Activated naive CD4-positive, alpha-beta T cell treated with Interleukin-2 at 50 U/mL for 16 hours (primary cell): ENCODE data around the gene PPP4R4.
"Not testable (repeated sequence)": the region's sequence is repeated elsewhere in the genome, so short reads cannot be mapped to it uniquely, and the experiment has no call there.

Experiments used
- DNase-seq: peaks from one replicate; pipeline ENCODE4 v3.0.0-alpha.2; 2020

PPP4R4 gene

GRCh38 chr14:94145902-94146527 lies 28.1 kb upstream of the PPP4R4 start:
- DNase-seq = no peak

DNA sequence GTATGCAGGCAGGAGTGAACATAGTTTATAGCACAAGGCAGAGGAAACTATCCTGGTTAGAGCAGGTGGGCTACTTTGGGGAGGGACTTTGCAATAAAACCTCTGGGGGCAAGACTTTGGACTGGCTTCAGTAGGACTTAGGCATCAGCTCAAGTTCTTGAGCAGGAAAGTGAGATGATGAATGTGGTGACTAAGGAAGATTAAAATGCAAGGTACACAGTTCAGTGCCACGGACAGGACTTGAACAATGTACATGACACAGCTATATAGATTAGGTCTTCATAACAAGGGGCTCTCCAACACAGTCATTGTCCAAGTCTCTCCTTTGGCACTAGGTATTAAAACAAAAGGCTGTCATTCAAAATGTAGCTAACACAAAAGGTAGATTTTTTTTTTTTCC lies 21.4 kb upstream of the PPP4R4 start:
- no peak for DNase-seq

DNA sequence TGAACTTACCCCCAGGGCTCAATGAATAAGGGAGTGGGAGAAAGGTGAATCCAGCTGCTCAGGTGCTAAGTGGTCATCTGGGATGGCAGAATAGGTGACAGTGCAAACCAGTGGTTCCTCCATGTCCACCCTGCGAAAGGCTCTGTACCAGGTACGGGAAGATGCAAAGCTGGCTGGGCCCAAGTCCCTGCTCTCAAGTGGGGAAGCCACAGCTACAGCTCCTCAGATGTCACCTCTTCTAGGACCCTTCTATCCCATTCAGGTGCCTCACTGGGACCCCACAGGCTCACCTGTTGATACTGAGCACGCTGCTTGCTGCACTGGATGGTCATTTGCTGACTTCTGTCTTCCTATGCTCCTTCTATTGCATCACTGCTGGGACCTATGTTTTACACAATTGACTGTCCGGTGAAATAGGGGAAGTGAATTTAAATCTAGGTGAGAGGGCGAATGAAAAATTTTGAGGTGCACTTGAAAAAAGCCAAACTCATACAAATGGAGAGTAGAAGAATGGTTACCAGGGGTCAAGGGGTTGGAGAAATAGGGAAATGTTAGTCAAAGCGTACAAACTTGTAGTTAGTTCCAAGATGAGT lies 20.3 kb upstream of the PPP4R4 start:
- DNase-seq = no peak

GRCh38 chr14:94156143-94156542 lies 18.0 kb upstream of the PPP4R4 start:
- not testable (repeated sequence) for DNase-seq

- no peak for DNase-seq
These were observed 16.9 kb upstream of the PPP4R4 start for GRCh38 chr14:94157197-94157596.

- peak; percentile 46 for DNase-seq
These were observed 15.8 kb upstream of the PPP4R4 start for GRCh38 chr14:94158239-94158883.

DNA sequence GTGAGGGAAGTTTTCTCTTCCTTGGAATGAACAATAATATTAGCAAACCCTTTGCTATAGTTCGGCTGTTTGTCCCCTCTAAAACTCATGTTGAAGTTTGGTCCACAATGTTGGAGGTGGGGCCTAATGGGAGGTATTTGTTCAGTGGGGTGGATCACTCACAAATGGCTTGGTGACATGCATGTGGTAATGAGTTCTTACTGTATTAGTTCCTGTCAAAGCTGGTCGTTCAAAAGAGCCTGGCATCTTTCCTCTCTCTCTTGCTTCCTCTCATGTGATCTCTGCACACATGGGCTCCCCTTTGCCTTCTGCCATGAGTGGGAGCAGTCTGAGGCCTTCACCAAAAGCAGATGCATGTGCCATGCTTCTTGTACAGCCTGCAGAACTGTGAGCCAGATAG lies 13.1 kb upstream of the PPP4R4 start:
- no peak for DNase-seq

DNA sequence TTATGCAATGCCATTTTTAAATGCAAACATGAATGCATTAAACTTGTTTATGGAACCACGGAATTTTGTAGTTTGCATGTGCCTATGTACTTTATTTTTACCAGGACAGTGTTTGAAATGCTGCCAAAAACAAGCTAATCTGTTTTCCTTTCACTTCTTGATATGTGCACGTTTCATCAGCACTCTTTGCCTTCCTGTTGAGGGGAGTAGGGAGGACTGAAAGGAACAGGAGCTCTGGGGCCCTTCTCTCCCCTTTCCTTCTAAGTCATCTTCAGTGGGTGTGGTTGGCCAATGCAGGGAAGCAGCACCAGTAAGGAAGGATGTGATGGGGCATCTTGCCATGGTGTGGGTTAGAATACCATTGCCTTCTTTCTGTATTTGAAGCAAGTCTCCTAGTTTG lies 12.1 kb upstream of the PPP4R4 start:
- DNase-seq = no peak

DNA sequence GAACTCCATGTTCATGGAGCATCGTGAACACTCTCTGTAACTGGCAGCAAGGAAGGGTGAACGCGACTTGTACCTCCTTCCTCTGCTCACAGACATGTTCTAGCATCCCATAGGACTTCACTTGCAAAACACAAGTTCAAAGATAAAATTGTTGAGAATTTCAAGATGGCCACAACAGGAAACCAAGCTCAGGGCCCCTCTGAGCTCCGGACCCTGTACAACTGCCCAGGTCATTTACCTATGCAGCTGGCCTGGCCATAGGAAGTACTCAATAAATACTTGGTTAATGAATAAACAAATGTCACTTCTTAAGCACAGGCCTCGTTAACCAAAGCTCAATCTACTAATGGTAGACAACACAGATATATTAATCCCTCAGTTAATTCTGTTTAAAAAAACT lies 11.7 kb upstream of the PPP4R4 start:
- DNase-seq = no peak

GRCh38 chr14:94163796-94164195 lies 10.3 kb upstream of the PPP4R4 start:
- no peak for DNase-seq

DNA sequence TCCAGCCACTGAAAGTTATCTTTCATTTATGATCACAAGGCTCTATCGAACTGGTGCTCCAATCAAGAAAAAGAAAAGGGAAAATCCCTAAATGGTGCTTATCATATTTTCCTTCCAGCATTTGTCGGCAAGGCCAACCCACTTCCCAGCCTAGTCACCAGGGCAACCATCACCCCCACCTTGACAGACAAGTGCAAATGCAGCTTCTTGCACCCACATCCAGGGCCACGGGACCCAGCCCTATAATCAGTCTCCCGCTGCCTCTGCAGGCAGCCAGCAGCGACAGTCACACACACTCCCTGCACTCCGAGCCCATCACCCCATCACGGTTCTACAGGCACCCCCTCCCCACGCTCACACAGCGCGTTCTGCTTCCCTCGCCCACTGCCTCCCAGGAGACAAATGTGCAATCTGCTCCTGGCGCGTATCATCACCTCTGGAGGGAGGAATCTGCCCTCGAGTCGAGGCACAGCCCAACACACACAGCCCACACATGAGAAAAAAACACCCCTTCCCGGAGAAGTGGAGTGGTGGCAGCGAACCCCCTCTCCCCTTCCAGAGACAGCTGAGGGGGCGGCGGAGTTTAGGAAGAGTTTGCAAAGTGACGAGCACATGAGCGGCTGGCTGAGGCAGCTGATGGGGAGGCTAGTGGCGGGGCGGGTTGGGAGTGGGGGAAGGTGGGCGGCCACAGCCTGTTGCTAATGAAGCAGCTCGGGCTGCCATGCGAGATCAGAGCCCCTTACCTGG lies 9.3 kb upstream of the PPP4R4 start:
- DNase-seq = peak; percentile 42

GRCh38 chr14:94165744-94166143 lies 8.4 kb upstream of the PPP4R4 start:
- DNase-seq = no peak

- no peak for DNase-seq
These were observed 4.0 kb upstream of the PPP4R4 start for GRCh38 chr14:94170136-94170535.

GRCh38 chr14:94171208-94171607 lies 2.9 kb upstream of the PPP4R4 start:
- DNase-seq = no peak

- no peak for DNase-seq
These were observed 1.6 kb upstream of the PPP4R4 start for GRCh38 chr14:94172545-94172944.

GRCh38 chr14:94173471-94173884 lies 644 bp upstream of the PPP4R4 start:
- peak; percentile 15 for DNase-seq

- DNase-seq = no peak
These were observed 485 bp downstream of the PPP4R4 start for GRCh38 chr14:94174604-94175010.

DNA sequence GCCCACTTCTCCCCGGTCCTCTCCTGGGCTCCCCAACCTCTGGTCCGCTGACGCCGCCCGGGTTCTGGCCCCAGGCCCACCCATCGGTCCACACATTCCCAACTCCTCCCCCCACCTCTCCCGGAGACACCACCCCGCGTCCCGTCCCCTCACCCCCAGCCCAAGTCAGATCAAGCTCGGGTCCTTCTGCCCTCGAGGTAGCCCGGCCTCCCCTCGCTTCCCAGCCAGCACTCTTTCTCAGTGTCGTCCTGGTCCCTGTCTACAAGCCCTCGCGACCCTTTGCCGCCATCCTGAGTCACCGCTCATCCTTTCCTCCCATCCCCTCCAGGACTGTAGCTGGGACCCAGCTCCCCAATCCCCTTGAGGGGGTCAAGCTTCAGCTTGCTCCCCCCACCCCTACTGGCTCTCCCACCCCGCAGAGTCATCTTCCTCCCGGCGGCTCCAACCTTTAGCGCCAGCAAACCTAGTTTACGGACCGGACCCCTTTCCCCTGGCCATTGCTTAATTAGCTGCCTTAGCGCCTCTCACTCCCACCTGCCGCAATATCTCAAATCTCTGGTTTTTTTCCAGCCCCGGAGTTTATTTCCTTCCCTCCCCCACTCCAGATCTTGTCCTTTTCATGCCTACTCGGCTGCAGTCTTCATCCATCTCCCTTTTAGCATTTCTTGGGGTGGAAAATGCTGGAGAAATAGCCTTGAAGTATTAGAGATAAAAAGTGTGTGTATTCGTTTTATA lies 1.1 kb downstream of the PPP4R4 start:
- DNase-seq = peak; percentile 8

DNA sequence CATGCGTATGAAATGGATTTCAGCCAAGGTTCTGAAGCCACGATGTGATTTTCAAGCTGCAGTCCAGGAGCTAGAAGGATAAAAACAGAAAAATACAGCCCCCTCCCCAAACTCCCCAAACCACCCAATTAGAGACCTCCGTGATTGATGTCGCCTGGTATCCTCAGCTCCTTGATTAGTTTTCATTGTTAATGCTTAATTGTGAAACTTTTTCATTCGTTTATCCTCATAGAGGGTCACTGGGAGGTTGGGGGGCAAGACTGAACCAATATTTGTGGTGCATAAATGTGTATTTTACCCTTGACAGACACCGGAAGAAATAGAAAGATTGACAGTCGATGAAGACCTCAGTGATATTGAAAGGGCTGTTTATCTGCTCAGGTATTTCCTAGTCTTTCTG lies 1.6 kb downstream of the PPP4R4 start:
- DNase-seq = no peak

DNA sequence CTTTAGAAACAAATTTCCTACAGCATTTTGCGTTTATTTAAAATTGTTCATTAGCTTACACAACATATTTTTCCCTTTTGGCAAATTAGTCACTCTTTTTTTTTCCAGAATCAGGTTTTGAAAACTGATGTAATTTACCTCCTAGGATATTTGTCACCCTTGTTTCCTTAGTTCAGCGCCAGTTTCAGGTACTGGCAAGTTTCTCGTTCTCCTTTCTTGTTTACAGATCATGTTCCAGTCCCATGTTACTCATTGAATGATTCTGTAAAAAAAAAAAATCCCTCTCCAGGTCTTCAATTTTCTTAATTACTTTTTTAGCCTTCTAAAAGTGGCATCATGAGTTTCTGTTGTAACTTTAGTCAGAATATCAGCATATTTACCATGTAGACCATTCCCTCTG lies 2.7 kb downstream of the PPP4R4 start:
- no peak for DNase-seq

DNA sequence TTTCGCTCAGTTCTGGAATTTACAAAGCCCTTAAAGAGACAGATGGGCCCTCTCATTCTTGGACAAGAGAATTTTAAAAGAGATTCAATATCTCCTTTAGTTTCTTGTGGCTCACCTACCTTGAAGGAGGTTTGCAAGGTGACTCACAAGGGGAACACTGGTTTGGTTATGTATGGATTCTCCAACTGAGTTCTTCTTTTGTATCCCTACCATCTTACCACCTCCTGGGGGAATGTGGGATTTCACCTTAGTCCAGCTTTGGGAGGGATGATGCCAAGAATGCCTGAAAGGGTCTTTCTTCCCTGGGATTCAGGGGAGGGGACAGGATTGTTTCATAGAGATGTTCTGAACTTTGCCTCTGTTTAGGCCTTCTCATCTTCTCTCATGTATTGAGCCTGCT lies 3.7 kb downstream of the PPP4R4 start:
- DNase-seq = no peak

GRCh38 chr14:94179244-94179643 lies 5.1 kb downstream of the PPP4R4 start:
- DNase-seq = no peak

- no peak for DNase-seq
These were observed 6.6 kb downstream of the PPP4R4 start for GRCh38 chr14:94180655-94181271.
